CD4-positive, alpha-beta T cell treated with Interleukin-6 at 100 ng/mL for 8 hours (primary cell): ENCODE measurements around the gene REG1A.

Source experiments
- DNase-seq: peaks from one replicate; pipeline ENCODE4 v3.0.0-alpha.2; 2020; ENCODE audit warnings: mixed read lengths, low spot score

The REG1A gene

GRCh38 chr2:79125721-79125985 is 5.4 kb downstream of the REG1A start:
- no peak for DNase-seq

GRCh38 chr2:79128406-79128805 is 8.1 kb downstream of the REG1A start:
- DNase-seq, result no peak

GRCh38 chr2:79129260-79129659 is 9.0 kb downstream of the REG1A start:
- DNase-seq, result no peak

GRCh38 chr2:79129804-79130203 is 9.5 kb downstream of the REG1A start:
- no peak for DNase-seq

- DNase-seq, result no peak
Measured at GRCh38 chr2:79131687-79132086, 11.4 kb downstream of the REG1A start.

GRCh38 chr2:79138385-79138784 is 18.1 kb downstream of the REG1A start:
- DNase-seq, result no peak

GRCh38 chr2:79139423-79139822 is 19.1 kb downstream of the REG1A start:
- DNase-seq, result no peak

- DNase-seq, result no peak
Measured at GRCh38 chr2:79155826-79156476, 35.7 kb downstream of the REG1A start.

GRCh38 chr2:79159030-79159429 is 38.7 kb downstream of the REG1A start:
- DNase-seq, result no peak

- no peak for DNase-seq
Measured at GRCh38 chr2:79159653-79160052, 39.4 kb downstream of the REG1A start, which contains the start of gene REG3A. REG3A (minus strand) TSS chr2:79159753; CDS start chr2:79159405, 348 bp downstream.

GRCh38 chr2:79162132-79162531 is 41.8 kb downstream of the REG1A start:
- no peak for DNase-seq

GRCh38 chr2:79162801-79163200 is 42.5 kb downstream of the REG1A start:
- no peak for DNase-seq

- no peak for DNase-seq
Measured at GRCh38 chr2:79171348-79171958, 51.2 kb downstream of the REG1A start.
